BLaER1 treated with 17β-estradiol and CSF1 and Interleukin-3, amounts not matched to agents 10 nM and 100 nM (cell line): Measurements from ENCODE around the gene TXNL4A.

ENCODE experiments used
- H3K27ac ChIP-seq, 11 experiments: shearing (Covaris generic); formaldehyde crosslinking; 2 replicates each; pipeline ENCODE4 v1.8.1; 2022
- H3K27me3 ChIP-seq, 11 experiments: shearing (Covaris generic); formaldehyde crosslinking; 2 replicates each; pipeline ENCODE4 v1.8.1; 2022
- H3K36me3 ChIP-seq, 11 experiments: shearing (Covaris generic); formaldehyde crosslinking; 2 replicates each; pipeline ENCODE4 v1.8.1; 2022
- H3K4me1 ChIP-seq, 10 experiments: shearing (Covaris generic); formaldehyde crosslinking; 2 replicates each; pipeline ENCODE4 v1.8.1; 2022
- H3K4me2 ChIP-seq, 11 experiments: shearing (Covaris generic); formaldehyde crosslinking; 2 replicates each; pipeline ENCODE4 v1.8.1; 2022
- H3K4me3 ChIP-seq, 10 experiments: shearing (Covaris generic); formaldehyde crosslinking; 2 replicates each; pipeline ENCODE4 v1.8.1; 2022
- H3K9ac ChIP-seq, 11 experiments: shearing (Covaris generic); formaldehyde crosslinking; 2 replicates each; pipeline ENCODE4 v1.8.1; 2022
- H3K9me3 ChIP-seq, 11 experiments: shearing (Covaris generic); formaldehyde crosslinking; replicated peaks in 1 of 11; 2 replicates each; pipeline ENCODE4 v1.8.1; 2022
- H4K20me1 ChIP-seq, 11 experiments: shearing (Covaris generic); formaldehyde crosslinking; 2 replicates each; pipeline ENCODE4 v1.8.1; 2022
- Cebpa-rat ChIP-seq, 11 experiments: shearing (Covaris generic); IDR thresholded peaks; 2 replicates each; pipeline ENCODE4 v1.8.1; 2022

TXNL4A gene

GRCh38 chr18:79955302-79956075 is 32.9 kb downstream of the TXNL4A start:
- peaks cover 0 to 12% (median 5%) of the 10 kb centered on the region in 10 experiments; a peak in 15 of 20 replicates for H3K4me1 ChIP-seq
- no peak for TF ChIP-seq Cebpa-rat (IDR thresholded peaks at IDR 0.05)
- H3K9ac ChIP-seq: no peak overlapping the region
- H3K9me3 ChIP-seq: no peaks in the 10 kb centered on the region
- H3K36me3 ChIP-seq: no peaks in the 10 kb centered on the region
- H3K4me2 ChIP-seq: no peak overlapping the region
- H4K20me1 ChIP-seq: peaks cover 0 to 11% (median 4%) of the 10 kb centered on the region in 11 experiments; a peak in 15 of 22 replicates
- H3K27me3 ChIP-seq: no peaks in the 10 kb centered on the region; a peak in 1 of 22 replicates
- no peak overlapping the region for H3K27ac ChIP-seq
- H3K4me3 ChIP-seq: no peak overlapping the region

- Histone ChIP-seq H3K9ac (no peak overlapping the region), H3K27ac (no peak overlapping the region), H3K9me3 (no peaks in the 10 kb centered on the region), H3K4me3 (no peak overlapping the region), H3K27me3 (no peaks in the 10 kb centered on the region; a peak in 1 of 22 replicates), H4K20me1 (peaks cover 3 to 18% (median 9%) of the 10 kb centered on the region in 11 experiments; a peak in 15 of 22 replicates), H3K36me3 (no peaks in the 10 kb centered on the region), H3K4me1 (peaks cover 6 to 19% (median 12%) of the 10 kb centered on the region in 10 experiments; a peak in 18 of 20 replicates), H3K4me2 (peak overlapping the region in 1 of 11 experiments; percentile 37; a peak in 1 of 22 replicates)
- TF ChIP-seq Cebpa-rat (IDR thresholded peaks at IDR 0.05): no peak
Observed at GRCh38 chr18:79954791-79955190, 33.6 kb downstream of the TXNL4A start.

GRCh38 chr18:79953971-79954651 is 34.3 kb downstream of the TXNL4A start:
- H3K9me3 ChIP-seq: no peaks in the 10 kb centered on the region
- H3K9ac ChIP-seq: no peak overlapping the region; a peak in 1 of 22 replicates
- no peak overlapping the region for H3K27ac ChIP-seq
- H3K27me3 ChIP-seq: no peaks in the 10 kb centered on the region; a peak in 1 of 22 replicates
- peaks cover under 1 to 5% (median 2%) of the 10 kb centered on the region in 11 experiments; a peak in 17 of 22 replicates for H3K36me3 ChIP-seq
- H3K4me3 ChIP-seq: no peak overlapping the region
- peaks cover 4 to 23% (median 13%) of the 10 kb centered on the region in 11 experiments; a peak in 17 of 22 replicates for H4K20me1 ChIP-seq
- H3K4me2 ChIP-seq: no peak overlapping the region
- H3K4me1 ChIP-seq: peaks cover 11 to 25% (median 18%) of the 10 kb centered on the region in 10 experiments
- no peak for TF ChIP-seq Cebpa-rat (IDR thresholded peaks at IDR 0.05)

- Histone ChIP-seq H3K9me3 (no peaks in the 10 kb centered on the region), H3K36me3 (peaks cover 11 to 15% (median 13%) of the 10 kb centered on the region in 11 experiments; a peak in 21 of 22 replicates), H3K9ac (no peak overlapping the region), H3K4me1 (peaks cover 21 to 36% (median 29%) of the 10 kb centered on the region in 10 experiments), H3K27ac (no peak overlapping the region), H3K4me2 (no peak overlapping the region), H3K4me3 (no peak overlapping the region), H4K20me1 (peaks cover 8 to 34% (median 23%) of the 10 kb centered on the region in 11 experiments; a peak in 19 of 22 replicates), H3K27me3 (no peaks in the 10 kb centered on the region; a peak in 1 of 22 replicates)
- no peak for TF ChIP-seq Cebpa-rat (IDR thresholded peaks at IDR 0.05)
Observed at GRCh38 chr18:79952996-79953559, 35.3 kb downstream of the TXNL4A start.

- Histone ChIP-seq H3K4me1 (peaks cover 26 to 41% (median 34%) of the 10 kb centered on the region in 10 experiments), H3K9me3 (no peaks in the 10 kb centered on the region), H4K20me1 (peaks cover 13 to 39% (median 29%) of the 10 kb centered on the region in 11 experiments; a peak in 20 of 22 replicates), H3K36me3 (peaks cover 16 to 20% (median 18%) of the 10 kb centered on the region in 11 experiments; a peak in 21 of 22 replicates), H3K9ac (peak overlapping the region; percentile 82 to 93 (median 88)), H3K4me3 (peak overlapping the region; percentile 75 to 94 (median 86)), H3K4me2 (peak overlapping the region; percentile 86 to 100 (median 99)), H3K27me3 (no peaks in the 10 kb centered on the region; a peak in 1 of 22 replicates), H3K27ac (peak overlapping the region in 10 of 11 experiments; percentile 68 to 84 (median 76); a peak in 17 of 22 replicates)
- TF ChIP-seq Cebpa-rat (IDR thresholded peaks at IDR 0.05): no peak
Observed at GRCh38 chr18:79952456-79952995, 35.8 kb downstream of the TXNL4A start.

GRCh38 chr18:79951545-79952455 is 36.6 kb downstream of the TXNL4A start, which contains the start of gene SLC66A2:
Gene SLC66A2, minus strand, starts transcription at chr18:79951653. Its CDS starts 727 bp downstream, at chr18:79950926.
- Histone ChIP-seq H3K27me3 (no peaks in the 10 kb centered on the region; a peak in 1 of 22 replicates), H3K4me3 (peak within 1 kb of the TSS; percentile 75 to 94 (median 86)), H3K4me2 (peak within 1 kb of the TSS; percentile 88 to 100 (median 99)), H3K27ac (peak within 1 kb of the TSS; percentile 63 to 84 (median 78)), H4K20me1 (peaks cover 18 to 45% (median 34%) of the 10 kb centered on the region in 11 experiments; a peak in 21 of 22 replicates), H3K4me1 (peaks cover 31 to 47% (median 39%) of the 10 kb centered on the region in 10 experiments), H3K36me3 (peaks cover 16 to 25% (median 22%) of the 10 kb centered on the region in 11 experiments; a peak in 21 of 22 replicates), H3K9ac (peak within 1 kb of the TSS; percentile 82 to 93 (median 88)), H3K9me3 (no peaks in the 10 kb centered on the region)
- no peak for TF ChIP-seq Cebpa-rat (IDR thresholded peaks at IDR 0.05)

GRCh38 chr18:79950515-79951341 is 37.6 kb downstream of the TXNL4A start:
- Histone ChIP-seq H3K27ac (peak overlapping the region; percentile 63 to 84 (median 78)), H3K9ac (peak overlapping the region; percentile 82 to 93 (median 88)), H3K4me2 (peak overlapping the region; percentile 88 to 100 (median 94)), H3K9me3 (no peaks in the 10 kb centered on the region), H3K4me3 (peak overlapping the region; percentile 75 to 94 (median 86)), H3K27me3 (no peaks in the 10 kb centered on the region; a peak in 1 of 22 replicates), H3K4me1 (peaks cover 41 to 58% (median 50%) of the 10 kb centered on the region in 10 experiments), H4K20me1 (peaks cover 28 to 56% (median 45%) of the 10 kb centered on the region in 11 experiments), H3K36me3 (peaks cover 16 to 35% (median 30%) of the 10 kb centered on the region in 11 experiments; a peak in 21 of 22 replicates)
- no peak for TF ChIP-seq Cebpa-rat (IDR thresholded peaks at IDR 0.05)
